Karpas-422 (cell line): Measurements from ENCODE around the gene GFPT2. TPM values are rescaled to one million over a fixed set of nuclear protein-coding genes. Genes with fewer than 3 reads are reported as not detected.

Experiments
- DNase-seq: peaks from one replicate; pipeline ENCODE4 v3.0.0-alpha.2; 2015
- H2AFZ ChIP-seq: fragments of 200-600 bp; sonication (generic); 2 replicates; pipeline ENCODE4 v1.6.1; 2014; ENCODE audit warnings: antibody characterized with exemption, low read length, mixed read lengths
- H3K27ac ChIP-seq: fragments of 200-600 bp; sonication (generic); 2 replicates; pipeline ENCODE4 v1.5.1; 2014; ENCODE audit warnings: mild to moderate bottlenecking, low read length, moderate library complexity
- H3K27me3 ChIP-seq: fragments of 200-600 bp; sonication (generic); 2 replicates; pipeline ENCODE4 v1.6.1; 2014; ENCODE audit warnings: low read length, mixed read lengths
- H3K36me3 ChIP-seq: fragments of 200-600 bp; sonication (generic); 2 replicates; pipeline ENCODE4 v1.6.1; 2014; ENCODE audit warnings: low read length, mixed read lengths; ENCODE audit not compliant: insufficient read depth
- H3K4me1 ChIP-seq: fragments of 200-600 bp; sonication (generic); 2 replicates; pipeline ENCODE4 v1.6.1; 2014; ENCODE audit warnings: mild to moderate bottlenecking, low read length, mixed read lengths
- H3K4me2 ChIP-seq: fragments of 200-600 bp; sonication (generic); 2 replicates; pipeline ENCODE4 v1.6.1; 2014; ENCODE audit warnings: low read length, low read depth, mild to moderate bottlenecking; ENCODE audit not compliant: poor library complexity, severe bottlenecking
- H3K4me3 ChIP-seq: fragments of 200-600 bp; sonication (generic); 2 replicates; pipeline ENCODE4 v1.5.1; 2014; ENCODE audit warnings: mild to moderate bottlenecking, antibody characterized with exemption, low read length, mixed read lengths
- H3K79me2 ChIP-seq: fragments of 200-600 bp; sonication (generic); 2 replicates; pipeline ENCODE4 v1.6.1; 2014; ENCODE audit warnings: mild to moderate bottlenecking, low read length, mixed read lengths
- H3K9ac ChIP-seq: fragments of 200-600 bp; sonication (generic); 2 replicates; pipeline ENCODE4 v1.6.0; 2014; ENCODE audit warnings: low read length
- H3K9me2 ChIP-seq: fragments of 200-600 bp; sonication (generic), shearing (Covaris generic); replicated peaks from 2 replicates; pipeline ENCODE4 v1.6.0; 2014; ENCODE audit warnings: mild to moderate bottlenecking, low read length, moderate library complexity; ENCODE audit not compliant: insufficient read depth
- H3K9me3 ChIP-seq: fragments of 300-700, 200-600 bp; sonication (generic); 2 replicates; pipeline ENCODE4 v1.6.1; 2014; ENCODE audit warnings: low read length, mixed read lengths
- H4K20me1 ChIP-seq: fragments of 200-600 bp; sonication (generic); 2 replicates; pipeline ENCODE4 v1.6.1; 2014; ENCODE audit warnings: mild to moderate bottlenecking, antibody characterized with exemption, low read length, low read depth; ENCODE audit not compliant: insufficient read depth
- total RNA-seq: library from RNA; depleted of rRNA; stranded (reverse); fragments of >200 nt; shearing (Covaris generic); gene quantifications from 2 replicates; pipeline ENCODE4 v1.2.3, GENCODE V29; 2014; ENCODE audit warnings: low replicate concordance

The GFPT2 gene
- total RNA-seq, 1 experiment from 2014 or later = 11.7 TPM

GRCh38 chr5:180344696-180344999 is 8.5 kb downstream of the GFPT2 start:
- Histone ChIP-seq H3K79me2 (no peaks in the 10 kb centered on the region), H3K27ac (no peak overlapping the region), H3K36me3 (no peaks in the 10 kb centered on the region), H3K27me3 (no peaks in the 10 kb centered on the region), H2AFZ (no peak overlapping the region), H3K4me3 (no peak overlapping the region), H3K4me1 (no peaks in the 10 kb centered on the region), H3K9ac (no peak overlapping the region), H3K9me3 (no peaks in the 10 kb centered on the region), H3K9me2 (no peaks in the 10 kb centered on the region), H4K20me1 (no peaks in the 10 kb centered on the region), H3K4me2 (no peak overlapping the region)
- DNase-seq = no peak

GRCh38 chr5:180343831-180344695 is 9.1 kb downstream of the GFPT2 start:
- Histone ChIP-seq H3K9me3 (no peaks in the 10 kb centered on the region), H2AFZ (no peak overlapping the region), H3K36me3 (no peaks in the 10 kb centered on the region), H3K9me2 (no peaks in the 10 kb centered on the region), H3K4me2 (no peak overlapping the region), H3K4me1 (no peaks in the 10 kb centered on the region), H3K79me2 (no peaks in the 10 kb centered on the region), H3K27me3 (no peaks in the 10 kb centered on the region), H3K4me3 (no peak overlapping the region), H3K27ac (no peak overlapping the region), H3K9ac (no peak overlapping the region), H4K20me1 (no peaks in the 10 kb centered on the region)
- no peak for DNase-seq

DNA sequence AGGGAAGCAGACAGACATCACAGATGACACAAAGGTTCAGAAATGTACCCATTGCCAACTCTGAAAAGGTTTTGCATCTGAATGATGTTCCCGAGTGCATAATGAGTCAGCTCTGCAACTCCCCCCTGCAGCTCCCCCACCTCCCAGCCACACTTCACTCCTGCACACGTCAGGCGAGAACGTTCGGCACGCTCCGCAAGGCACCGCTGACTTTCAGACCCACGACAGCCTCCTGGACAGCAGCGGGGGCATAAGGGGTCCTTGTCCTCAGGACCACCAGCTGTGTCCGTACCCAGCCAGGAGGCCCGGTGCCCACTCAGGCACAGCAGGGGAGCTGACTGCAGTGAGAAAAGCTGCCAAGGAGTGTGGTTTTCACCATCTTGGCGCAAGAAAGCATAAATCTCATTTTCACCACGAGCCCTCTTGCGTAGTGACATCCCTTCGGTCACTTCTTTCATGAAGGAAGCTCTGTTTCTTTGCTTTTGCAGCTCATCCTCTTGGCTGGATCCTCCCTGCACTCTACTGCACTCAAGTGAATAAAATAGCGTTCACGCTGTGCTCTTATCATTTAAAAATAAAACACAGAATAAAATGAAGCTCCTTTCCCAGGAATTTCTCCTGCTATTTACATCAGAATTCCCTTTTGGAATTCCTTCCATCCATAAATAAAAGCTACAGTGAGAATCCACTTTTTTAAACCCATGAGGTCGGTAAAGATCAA is 9.9 kb downstream of the GFPT2 start:
- H3K9me3 ChIP-seq = no peaks in the 10 kb centered on the region
- no peaks in the 10 kb centered on the region for H3K79me2 ChIP-seq
- no peak overlapping the region for H3K4me3 ChIP-seq
- H3K9ac ChIP-seq = no peak overlapping the region
- H3K4me2 ChIP-seq = no peak overlapping the region
- no peaks in the 10 kb centered on the region for H3K27me3 ChIP-seq
- no peaks in the 10 kb centered on the region for H3K9me2 ChIP-seq
- H3K36me3 ChIP-seq = no peaks in the 10 kb centered on the region
- no peak for DNase-seq
- H3K4me1 ChIP-seq = no peaks in the 10 kb centered on the region
- no peak overlapping the region for H2AFZ ChIP-seq
- H4K20me1 ChIP-seq = no peaks in the 10 kb centered on the region
- no peak overlapping the region for H3K27ac ChIP-seq

DNA sequence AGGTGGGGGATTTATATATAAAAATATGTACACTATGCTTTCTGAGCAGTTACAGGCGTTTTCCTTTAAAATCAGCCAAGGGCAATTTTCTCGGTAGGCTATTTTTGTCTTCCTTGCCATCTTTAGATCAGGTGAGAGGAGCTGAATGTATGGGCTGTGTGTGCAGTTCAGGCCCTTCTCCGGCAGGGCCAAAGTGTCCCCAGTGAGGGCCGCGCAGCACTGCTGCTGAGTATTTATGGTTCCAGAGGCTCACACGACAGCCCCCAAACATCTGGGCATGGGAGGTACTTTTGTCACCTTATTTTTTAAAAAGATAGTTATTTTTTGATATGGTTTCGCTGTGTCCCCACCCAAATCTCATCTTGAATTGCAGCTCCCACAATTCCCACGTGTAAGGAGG is 11.5 kb downstream of the GFPT2 start:
- Histone ChIP-seq H3K27ac (no peak overlapping the region), H3K4me1 (no peaks in the 10 kb centered on the region), H3K9me2 (no peaks in the 10 kb centered on the region), H2AFZ (no peak overlapping the region), H3K36me3 (no peaks in the 10 kb centered on the region), H3K4me3 (no peak overlapping the region), H3K4me2 (no peak overlapping the region), H3K79me2 (no peaks in the 10 kb centered on the region), H3K9me3 (no peaks in the 10 kb centered on the region), H3K9ac (no peak overlapping the region), H4K20me1 (no peaks in the 10 kb centered on the region), H3K27me3 (no peaks in the 10 kb centered on the region)
- no peak for DNase-seq

DNA sequence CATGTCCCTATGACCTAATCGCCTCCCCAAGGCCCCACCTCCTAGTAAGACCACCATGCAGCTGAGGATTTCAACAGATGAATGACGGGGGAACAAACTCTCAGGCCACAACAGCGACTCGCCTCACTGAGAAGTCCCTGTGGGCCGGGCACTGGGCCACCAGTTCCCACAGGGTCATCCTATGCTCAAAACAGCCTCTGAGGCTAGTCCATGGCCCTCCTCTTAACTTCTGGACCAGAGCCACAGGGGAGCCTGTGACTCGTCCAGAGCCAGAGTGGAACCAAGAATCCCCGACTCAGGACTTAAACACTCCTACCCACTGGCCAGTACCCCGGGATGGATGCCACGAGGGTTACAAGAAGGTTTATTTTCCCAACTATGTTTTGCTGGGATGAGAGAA is 12.3 kb downstream of the GFPT2 start:
- Histone ChIP-seq H3K4me1 (no peaks in the 10 kb centered on the region), H3K27ac (no peak overlapping the region), H2AFZ (no peak overlapping the region), H3K9me3 (no peaks in the 10 kb centered on the region), H3K4me2 (no peak overlapping the region), H3K9me2 (no peaks in the 10 kb centered on the region), H3K9ac (no peak overlapping the region), H3K36me3 (no peaks in the 10 kb centered on the region), H3K79me2 (no peaks in the 10 kb centered on the region), H4K20me1 (no peaks in the 10 kb centered on the region), H3K4me3 (no peak overlapping the region), H3K27me3 (no peaks in the 10 kb centered on the region)
- DNase-seq = no peak

DNA sequence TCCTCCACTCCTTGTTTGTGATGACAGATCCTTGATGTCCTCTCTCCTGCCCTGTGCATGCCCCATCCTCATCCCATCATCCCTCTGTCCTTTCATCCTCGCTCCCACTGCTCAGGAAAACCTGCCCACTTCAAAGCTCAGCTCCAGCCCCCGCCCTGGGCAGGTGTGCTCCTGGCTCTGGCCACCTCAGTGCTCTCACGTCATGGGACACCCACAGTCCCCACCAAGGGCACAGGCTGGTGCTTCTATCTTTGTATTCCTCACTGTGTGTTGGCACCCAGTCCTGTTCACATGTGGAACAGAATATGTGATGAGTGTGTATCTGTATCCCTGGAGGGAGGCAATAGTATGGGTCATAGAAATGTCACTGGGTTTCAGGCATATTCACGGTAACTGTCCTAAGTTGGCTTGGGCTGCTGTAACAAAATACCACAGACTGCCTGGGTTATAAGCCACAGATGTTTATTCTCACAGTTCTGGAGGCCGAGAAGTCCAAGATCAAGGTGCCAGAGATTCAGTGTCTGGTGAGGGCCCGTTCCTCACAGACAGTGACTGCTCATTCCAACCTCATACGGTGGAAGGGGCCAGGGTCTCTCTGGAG is 13.5 kb downstream of the GFPT2 start:
- H3K36me3 ChIP-seq = no peaks in the 10 kb centered on the region

GRCh38 chr5:180338001-180338707 is 15.0 kb downstream of the GFPT2 start:
- Histone ChIP-seq H3K9me2 (no peaks in the 10 kb centered on the region), H3K4me1 (no peaks in the 10 kb centered on the region), H3K4me3 (no peak overlapping the region), H3K27me3 (no peaks in the 10 kb centered on the region), H3K79me2 (no peaks in the 10 kb centered on the region), H3K9ac (no peak overlapping the region), H2AFZ (no peak overlapping the region), H3K27ac (no peak overlapping the region), H3K36me3 (no peaks in the 10 kb centered on the region), H3K4me2 (no peak overlapping the region), H4K20me1 (no peaks in the 10 kb centered on the region), H3K9me3 (no peaks in the 10 kb centered on the region)
- no peak for DNase-seq

More for the DNA sequence above, 13.5 kb downstream of the GFPT2 start:
- no peak for DNase-seq
- Histone ChIP-seq H3K79me2 (no peaks in the 10 kb centered on the region), H3K4me1 (no peaks in the 10 kb centered on the region), H3K4me2 (no peak overlapping the region), H3K27ac (no peak overlapping the region), H2AFZ (no peak overlapping the region), H3K4me3 (no peak overlapping the region), H3K9me2 (no peaks in the 10 kb centered on the region), H3K27me3 (no peaks in the 10 kb centered on the region), H3K9me3 (no peaks in the 10 kb centered on the region), H3K9ac (no peak overlapping the region), H4K20me1 (no peaks in the 10 kb centered on the region)
